Measurements from ENCODE around the gene TNN.

Gene TNN

DNA sequence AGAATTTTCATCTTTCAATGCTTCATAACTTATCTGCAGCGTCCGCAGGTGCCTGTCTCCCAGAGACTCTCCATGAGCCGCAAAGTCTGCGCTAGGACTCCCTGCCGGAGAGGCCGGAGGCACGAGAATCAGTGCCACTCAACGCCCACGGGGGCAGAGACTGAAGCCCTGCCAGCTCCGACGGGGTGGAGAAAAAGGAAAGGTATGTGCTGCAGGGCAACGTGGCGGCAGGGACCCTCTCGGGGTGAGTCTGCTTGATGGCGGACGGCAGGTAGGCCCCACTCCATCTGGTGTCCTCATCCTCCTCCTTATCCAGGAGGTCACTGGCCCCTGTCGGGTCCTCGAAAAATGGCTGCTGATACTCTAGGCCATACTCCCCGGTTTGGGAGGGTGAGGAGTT is 22.5 kb upstream of the TNN start:
- H3K27ac ChIP-seq = no peak overlapping the region
- TF ChIP-seq CTCF (conservative IDR thresholded peaks at IDR 0.05) (no peak), ZFX (IDR thresholded peaks at IDR 0.05) (no peak)

DNA sequence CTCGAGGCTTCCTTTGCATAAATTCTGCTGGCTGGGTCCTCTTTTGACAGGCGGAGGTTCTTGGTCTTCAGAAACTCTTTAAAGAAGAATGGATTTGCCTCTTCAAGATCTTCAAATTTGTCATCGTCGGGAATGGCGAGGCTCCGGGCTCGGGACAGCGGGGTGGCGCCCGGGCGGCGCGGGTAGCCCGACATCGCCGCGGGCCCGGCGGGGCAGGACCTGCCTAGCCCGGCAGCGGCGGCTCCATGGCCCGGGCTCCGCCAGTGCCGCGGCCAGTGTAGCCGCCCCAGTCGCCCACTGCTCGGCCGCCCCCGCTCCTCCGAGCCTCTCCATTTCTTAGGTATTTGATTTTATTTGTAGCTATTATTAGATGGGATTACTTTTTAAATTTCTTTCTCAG is 22.1 kb upstream of the TNN start:
- TF ChIP-seq ZFX (IDR thresholded peaks at IDR 0.05) (no peak), CTCF (conservative IDR thresholded peaks at IDR 0.05) (no peak)
- H3K27ac ChIP-seq = no peak overlapping the region

GRCh38 chr1:175050992-175051391 is 16.6 kb upstream of the TNN start:
- no peak overlapping the region for H3K27ac ChIP-seq
- TF ChIP-seq ZFX (IDR thresholded peaks at IDR 0.05) (no peak), CTCF (conservative IDR thresholded peaks at IDR 0.05) (no peak)

- no peak overlapping the region for H3K27ac ChIP-seq
- TF ChIP-seq CTCF (conservative IDR thresholded peaks at IDR 0.05) = no peak
- no peak for TF ChIP-seq ZFX (IDR thresholded peaks at IDR 0.05)
Observed at GRCh38 chr1:175054736-175055135, 12.9 kb upstream of the TNN start.

GRCh38 chr1:175062339-175062738 is 5.3 kb upstream of the TNN start:
- no peak overlapping the region for H3K27ac ChIP-seq
- no peak for TF ChIP-seq CTCF (conservative IDR thresholded peaks at IDR 0.05)
- no peak for TF ChIP-seq ZFX (IDR thresholded peaks at IDR 0.05)

DNA sequence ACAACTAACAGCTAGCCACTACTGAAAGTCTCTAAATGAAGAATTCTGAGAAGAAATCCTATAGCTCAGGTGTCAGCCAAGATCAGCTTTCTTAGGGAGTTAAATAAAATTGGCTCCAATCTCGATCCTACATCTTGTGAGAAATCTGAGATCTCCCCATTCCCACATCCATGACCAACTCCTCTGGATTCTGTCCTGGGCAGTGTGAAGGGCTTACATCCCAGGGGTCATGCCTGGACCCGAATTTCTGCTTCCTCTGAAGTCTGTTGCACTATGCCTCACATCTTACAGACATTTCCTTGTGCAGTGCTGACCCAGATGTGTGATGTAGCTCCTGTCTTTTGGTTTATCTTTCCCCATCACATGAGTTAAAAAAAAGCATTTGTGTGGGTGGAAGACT is 4.8 kb upstream of the TNN start:
- TF ChIP-seq ZFX (IDR thresholded peaks at IDR 0.05) (no peak), CTCF (conservative IDR thresholded peaks at IDR 0.05) (no peak)
- no peak overlapping the region for H3K27ac ChIP-seq

- H3K27ac ChIP-seq = no peak overlapping the region
- TF ChIP-seq CTCF (conservative IDR thresholded peaks at IDR 0.05) = no peak
- TF ChIP-seq ZFX (IDR thresholded peaks at IDR 0.05) = no peak
Observed at GRCh38 chr1:175070818-175071217, 3.2 kb downstream of the TNN start.
